ENCODE results near the gene UBXN2A.

DNA sequence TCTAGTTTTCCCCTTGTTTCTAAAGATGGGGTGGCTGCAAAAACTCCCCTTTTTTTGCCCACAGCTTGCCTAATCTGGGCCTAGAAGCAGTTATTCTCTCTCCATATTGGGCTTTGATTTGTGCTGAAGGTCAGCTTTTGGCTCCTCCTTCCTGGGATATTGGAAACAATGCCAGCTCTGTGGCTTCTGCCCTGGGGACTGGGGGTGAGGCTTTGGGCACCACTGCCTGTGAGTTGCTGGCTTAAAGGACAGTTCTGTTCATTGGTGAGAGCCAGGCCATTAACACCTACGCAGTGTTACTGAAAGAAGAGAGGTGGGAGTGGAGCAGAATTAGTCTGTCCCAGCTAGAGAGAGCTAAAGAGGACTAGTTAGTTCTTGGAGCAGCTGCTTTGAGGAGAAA is 4.3 kb downstream of the UBXN2A start:
- TF ChIP-seq, protein P1, sequence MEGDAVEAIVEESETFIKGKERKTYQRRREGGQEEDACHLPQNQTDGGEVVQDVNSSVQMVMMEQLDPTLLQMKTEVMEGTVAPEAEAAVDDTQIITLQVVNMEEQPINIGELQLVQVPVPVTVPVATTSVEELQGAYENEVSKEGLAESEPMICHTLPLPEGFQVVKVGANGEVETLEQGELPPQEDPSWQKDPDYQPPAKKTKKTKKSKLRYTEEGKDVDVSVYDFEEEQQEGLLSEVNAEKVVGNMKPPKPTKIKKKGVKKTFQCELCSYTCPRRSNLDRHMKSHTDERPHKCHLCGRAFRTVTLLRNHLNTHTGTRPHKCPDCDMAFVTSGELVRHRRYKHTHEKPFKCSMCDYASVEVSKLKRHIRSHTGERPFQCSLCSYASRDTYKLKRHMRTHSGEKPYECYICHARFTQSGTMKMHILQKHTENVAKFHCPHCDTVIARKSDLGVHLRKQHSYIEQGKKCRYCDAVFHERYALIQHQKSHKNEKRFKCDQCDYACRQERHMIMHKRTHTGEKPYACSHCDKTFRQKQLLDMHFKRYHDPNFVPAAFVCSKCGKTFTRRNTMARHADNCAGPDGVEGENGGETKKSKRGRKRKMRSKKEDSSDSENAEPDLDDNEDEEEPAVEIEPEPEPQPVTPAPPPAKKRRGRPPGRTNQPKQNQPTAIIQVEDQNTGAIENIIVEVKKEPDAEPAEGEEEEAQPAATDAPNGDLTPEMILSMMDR (IDR thresholded peaks at IDR 0.05): no peak
- TF ChIP-seq POLR2A (IDR thresholded peaks at IDR 0.05): no peak

Data from body of pancreas (tissue), 4 donors.